HepG2 (cell line): ENCODE data around the gene INPP5E. TPM values are rescaled to one million over a fixed set of nuclear protein-coding genes. Genes with fewer than 3 reads are reported as not detected.
A peak's percentile ranks its signal among the peaks of the same experiment; 100 is the strongest.

Experiments
- ARID4A ChIP-seq: sonication (generic); formaldehyde crosslinking; IDR thresholded peaks from 2 replicates; pipeline ENCODE4 v1.5.0; 2020; ENCODE audit warnings: mild to moderate bottlenecking, missing genetic modification reagents, borderline replicate concordance
- ATF7 ChIP-seq, 2 experiments: fragments of 450-650 bp in 1 of 2; sonication (generic) in 1 of 2; formaldehyde crosslinking in 1 of 2; IDR thresholded peaks; 2 replicates each; pipeline versions ENCODE4 v1.4.0 to v1.6.1; 2016 to 2020; ENCODE audit warnings: antibody characterized with exemption in 1 of 2, mild to moderate bottlenecking in 1 of 2, missing genetic modification reagents in 1 of 2
- BCL3 ChIP-seq: sonication (generic); formaldehyde crosslinking; IDR thresholded peaks from 2 replicates; pipeline ENCODE4 v1.5.1; 2020; ENCODE audit warnings: mild to moderate bottlenecking, missing genetic modification reagents, moderate library complexity
- KLF9 ChIP-seq: IDR thresholded peaks from 2 replicates; pipeline ENCODE4 v1.6.1; 2016; ENCODE audit warnings: low read depth
- MEF2D ChIP-seq: sonication (generic); formaldehyde crosslinking; IDR thresholded peaks from 2 replicates; pipeline ENCODE4 v1.5.1; 2020; ENCODE audit warnings: mild to moderate bottlenecking, missing genetic modification reagents
- NFKBIZ ChIP-seq: IDR thresholded peaks from 2 replicates; pipeline ENCODE4 v1.6.1; 2018; ENCODE audit warnings: missing genetic modification reagents, missing compliant biosample characterization
- PHF21A ChIP-seq: sonication (generic); formaldehyde crosslinking; IDR thresholded peaks from 2 replicates; pipeline ENCODE4 v1.5.0; 2020; ENCODE audit warnings: mild to moderate bottlenecking, missing genetic modification reagents
- POLR2AphosphoS5 ChIP-seq: IDR thresholded peaks from 2 replicates; pipeline ENCODE4 v1.6.1; 2012; ENCODE audit warnings: low read depth, low read length
- SALL1 ChIP-seq: sonication (generic); formaldehyde crosslinking; IDR thresholded peaks from 2 replicates; pipeline ENCODE4 v1.8.0; 2022; ENCODE audit warnings: mild to moderate bottlenecking, missing genetic modification reagents
- ZBTB34 ChIP-seq: sonication (generic); formaldehyde crosslinking; IDR thresholded peaks from 2 replicates; pipeline ENCODE4 v1.8.0; 2022; ENCODE audit warnings: mild to moderate bottlenecking, missing genetic modification reagents
- ZNF101 ChIP-seq: sonication (generic); formaldehyde crosslinking; IDR thresholded peaks from 2 replicates; pipeline ENCODE4 v1.4.0; 2020; ENCODE audit warnings: mild to moderate bottlenecking, low read depth, missing genetic modification reagents, borderline replicate concordance
- ZSCAN22 ChIP-seq: sonication (generic); formaldehyde crosslinking; IDR thresholded peaks from 2 replicates; pipeline ENCODE4 v1.4.0; 2020; ENCODE audit warnings: mild to moderate bottlenecking, missing genetic modification reagents
- polyA plus RNA-seq, 8 experiments: library from polyadenylated mRNA; depleted of rRNA in 3 of 8; stranded (reverse) in 7 of 8; unstranded in 1 of 8; fragments of >200 nt; fragmentation: Illumina TruSeq in 4 of 8; extraction: Trizol in 4 of 8; gene quantifications; 2 replicates each; pipeline versions ENCODE4 v1.2.1 to v1.2.3, GENCODE V29; 2011 to 2016; ENCODE audit warnings: low read depth in 4 of 8, missing spikeins in 1 of 8, mixed read lengths in 1 of 8; ENCODE audit not compliant: insufficient read depth in 1 of 8
- total RNA-seq, 5 experiments: library from RNA; depleted of rRNA; stranded (reverse); fragments of >200 nt; fragmentation: Illumina TruSeq; extraction: Trizol; gene quantifications; 2 replicates each; pipeline ENCODE4 v1.2.3, GENCODE V29; 2016; ENCODE audit warnings: low read depth in 1 of 5
- TF ChIP-seq, protein P1 (sequence below): sonication (generic); formaldehyde crosslinking; IDR thresholded peaks from 2 replicates; pipeline ENCODE4 v1.9.0; 2021; ENCODE audit warnings: missing genetic modification reagents, mild to moderate bottlenecking, borderline replicate concordance
- TF ChIP-seq, protein P2 (sequence below): sonication (generic); formaldehyde crosslinking; IDR thresholded peaks from 2 replicates; pipeline ENCODE4 v1.4.0; 2020; ENCODE audit warnings: low read depth, missing genetic modification reagents
- TF ChIP-seq, protein P3 (sequence below): sonication (generic); formaldehyde crosslinking; IDR thresholded peaks from 2 replicates; pipeline ENCODE4 v1.5.1; 2020; ENCODE audit warnings: missing genetic modification reagents, mild to moderate bottlenecking, borderline replicate concordance

The INPP5E gene
- total and polyA plus RNA-seq, 2 of the 13 experiments (the other 11 are each of a cell fraction or from before 2014, with no cell fraction given): 5.5 TPM

GRCh38 chr9:136410500-136411287 lies 29.0 kb downstream of the INPP5E start, which contains the start of the genes ENTR1 and PMPCA (continued):
- TF ChIP-seq ARID4A (CRISPR knock-in tag) (peak; percentile 94; the same call in 1 of the 2 replicates), POLR2AphosphoS5 (peak; percentile 92), MEF2D (CRISPR knock-in tag) (peak; percentile 58), ATF7 (IDR thresholded peaks at IDR 0.05) (no peak), ATF7 (CRISPR knock-in tag; IDR thresholded peaks at IDR 0.05) (no peak), PHF21A (CRISPR knock-in tag) (no peak), ZSCAN22 (CRISPR knock-in tag) (no peak), ZBTB34 (CRISPR knock-in tag) (no peak), KLF9 (CRISPR knock-in tag) (0 out of 2 replicates have a peak, but pooled peaks have one; percentile 59), ZNF101 (CRISPR knock-in tag) (no peak), NFKBIZ (CRISPR knock-in tag) (peak; percentile 57; the same call in 1 of the 2 replicates), BCL3 (no peak), SALL1 (CRISPR knock-in tag) (peak; percentile 69)
- TF ChIP-seq, protein P1, sequence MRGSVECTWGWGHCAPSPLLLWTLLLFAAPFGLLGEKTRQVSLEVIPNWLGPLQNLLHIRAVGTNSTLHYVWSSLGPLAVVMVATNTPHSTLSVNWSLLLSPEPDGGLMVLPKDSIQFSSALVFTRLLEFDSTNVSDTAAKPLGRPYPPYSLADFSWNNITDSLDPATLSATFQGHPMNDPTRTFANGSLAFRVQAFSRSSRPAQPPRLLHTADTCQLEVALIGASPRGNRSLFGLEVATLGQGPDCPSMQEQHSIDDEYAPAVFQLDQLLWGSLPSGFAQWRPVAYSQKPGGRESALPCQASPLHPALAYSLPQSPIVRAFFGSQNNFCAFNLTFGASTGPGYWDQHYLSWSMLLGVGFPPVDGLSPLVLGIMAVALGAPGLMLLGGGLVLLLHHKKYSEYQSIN (CRISPR knock-in tag): no peak
- TF ChIP-seq, protein P2, sequence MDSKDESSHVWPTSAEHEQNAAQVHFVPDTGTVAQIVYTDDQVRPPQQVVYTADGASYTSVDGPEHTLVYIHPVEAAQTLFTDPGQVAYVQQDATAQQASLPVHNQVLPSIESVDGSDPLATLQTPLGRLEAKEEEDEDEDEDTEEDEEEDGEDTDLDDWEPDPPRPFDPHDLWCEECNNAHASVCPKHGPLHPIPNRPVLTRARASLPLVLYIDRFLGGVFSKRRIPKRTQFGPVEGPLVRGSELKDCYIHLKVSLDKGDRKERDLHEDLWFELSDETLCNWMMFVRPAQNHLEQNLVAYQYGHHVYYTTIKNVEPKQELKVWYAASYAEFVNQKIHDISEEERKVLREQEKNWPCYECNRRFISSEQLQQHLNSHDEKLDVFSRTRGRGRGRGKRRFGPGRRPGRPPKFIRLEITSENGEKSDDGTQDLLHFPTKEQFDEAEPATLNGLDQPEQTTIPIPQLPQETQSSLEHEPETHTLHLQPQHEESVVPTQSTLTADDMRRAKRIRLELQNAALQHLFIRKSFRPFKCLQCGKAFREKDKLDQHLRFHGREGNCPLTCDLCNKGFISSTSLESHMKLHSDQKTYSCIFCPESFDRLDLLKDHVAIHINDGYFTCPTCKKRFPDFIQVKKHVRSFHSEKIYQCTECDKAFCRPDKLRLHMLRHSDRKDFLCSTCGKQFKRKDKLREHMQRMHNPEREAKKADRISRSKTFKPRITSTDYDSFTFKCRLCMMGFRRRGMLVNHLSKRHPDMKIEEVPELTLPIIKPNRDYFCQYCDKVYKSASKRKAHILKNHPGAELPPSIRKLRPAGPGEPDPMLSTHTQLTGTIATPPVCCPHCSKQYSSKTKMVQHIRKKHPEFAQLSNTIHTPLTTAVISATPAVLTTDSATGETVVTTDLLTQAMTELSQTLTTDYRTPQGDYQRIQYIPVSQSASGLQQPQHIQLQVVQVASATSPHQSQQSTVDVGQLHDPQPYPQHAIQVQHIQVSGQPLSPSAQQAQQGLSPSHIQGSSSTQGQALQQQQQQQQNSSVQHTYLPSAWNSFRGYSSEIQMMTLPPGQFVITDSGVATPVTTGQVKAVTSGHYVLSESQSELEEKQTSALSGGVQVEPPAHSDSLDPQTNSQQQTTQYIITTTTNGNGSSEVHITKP (CRISPR knock-in tag): no peak
- TF ChIP-seq, protein P3, sequence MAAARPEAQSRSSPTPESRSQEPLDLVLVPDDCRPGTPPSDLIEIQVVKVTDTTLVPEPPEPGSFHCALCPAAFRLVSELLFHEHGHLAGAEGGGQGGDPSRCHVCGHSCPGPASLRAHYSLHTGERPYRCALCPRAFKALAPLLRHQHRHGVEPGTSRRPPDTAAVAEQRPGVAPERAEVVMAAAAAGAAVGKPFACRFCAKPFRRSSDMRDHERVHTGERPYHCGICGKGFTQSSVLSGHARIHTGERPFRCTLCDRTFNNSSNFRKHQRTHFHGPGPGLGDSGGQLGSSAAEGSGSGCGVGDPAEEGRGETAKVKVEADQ: peak; percentile 88
